HG03457 (cell line): Measurements from ENCODE around the gene IFT22.
"Not testable (repeated sequence)": the region's sequence is repeated elsewhere in the genome, so short reads cannot be mapped to it uniquely, and the experiment has no call there.

Experiments
- ATAC-seq: cut with Tn5 transposase; IDR thresholded peaks from one replicate; pipeline ENCODE4 v1.9.1; 2021; ENCODE audit warnings: moderate number of reproducible peaks; ENCODE audit not compliant: unreplicated experiment

Gene IFT22

GRCh38 chr7:101315336-101315735 lies 6.3 kb downstream of the IFT22 start:
- ATAC-seq, result no peak

DNA sequence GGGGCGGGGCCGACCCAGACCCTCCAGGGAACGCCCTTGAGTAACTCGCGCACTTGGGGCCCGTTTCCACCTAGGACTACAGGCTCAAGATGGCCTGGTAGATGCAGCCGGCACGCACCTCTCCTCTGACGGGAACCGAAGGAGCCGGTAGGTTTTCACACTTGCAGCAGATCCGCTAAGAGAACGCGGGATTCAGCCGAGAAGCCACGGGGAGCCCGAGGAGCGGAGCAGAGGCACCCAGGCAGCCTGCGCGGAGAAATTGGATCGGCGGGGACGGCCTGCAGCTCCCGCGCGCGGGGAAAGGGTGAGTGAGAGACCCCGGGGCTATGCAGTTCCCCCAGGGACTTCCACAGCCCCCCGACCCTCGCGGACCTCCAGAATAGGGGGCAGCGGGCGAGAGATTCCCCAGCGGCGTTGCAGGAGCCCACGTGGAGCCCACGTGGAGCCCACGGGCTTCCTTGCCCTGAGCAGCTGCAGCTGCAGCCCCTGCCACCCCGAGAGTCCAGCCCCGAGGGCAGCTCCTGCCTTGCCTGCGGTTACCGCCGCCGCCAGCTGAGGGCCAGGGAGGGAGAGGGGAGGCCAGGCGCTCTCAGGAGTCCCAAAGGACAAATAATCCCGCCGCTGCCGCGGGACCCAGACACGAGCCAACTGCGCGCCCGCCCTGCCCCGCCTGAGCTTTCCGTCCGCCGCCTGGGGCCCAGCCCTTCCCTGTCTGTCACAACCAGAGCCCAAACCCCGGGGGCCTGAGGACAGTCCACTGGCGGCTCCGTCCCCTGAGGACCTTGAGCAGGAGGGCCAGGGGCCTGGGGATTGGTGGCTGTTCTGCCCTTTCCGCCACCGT lies 13.1 kb downstream of the IFT22 start:
- no peak for ATAC-seq

DNA sequence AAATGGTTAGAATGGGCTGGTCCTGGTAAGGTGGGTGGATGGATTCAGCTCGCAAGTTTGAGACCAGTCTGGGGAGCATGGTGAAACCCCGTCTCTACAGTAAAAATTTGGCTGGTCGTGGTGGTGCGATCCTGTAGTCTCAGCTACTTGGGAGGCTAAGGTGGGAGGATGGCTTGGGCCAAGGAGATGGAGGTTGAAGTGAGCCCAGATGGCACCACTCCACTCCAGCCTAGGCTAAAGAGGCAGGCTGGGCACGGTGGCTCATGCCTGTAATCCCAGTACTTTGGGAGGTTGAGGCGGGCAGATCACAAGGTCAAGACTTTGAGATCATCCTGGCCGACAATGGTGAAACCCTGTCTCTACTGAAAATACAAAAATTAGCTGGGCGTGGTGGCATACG lies 15.3 kb downstream of the IFT22 start:
- no peak for ATAC-seq

DNA sequence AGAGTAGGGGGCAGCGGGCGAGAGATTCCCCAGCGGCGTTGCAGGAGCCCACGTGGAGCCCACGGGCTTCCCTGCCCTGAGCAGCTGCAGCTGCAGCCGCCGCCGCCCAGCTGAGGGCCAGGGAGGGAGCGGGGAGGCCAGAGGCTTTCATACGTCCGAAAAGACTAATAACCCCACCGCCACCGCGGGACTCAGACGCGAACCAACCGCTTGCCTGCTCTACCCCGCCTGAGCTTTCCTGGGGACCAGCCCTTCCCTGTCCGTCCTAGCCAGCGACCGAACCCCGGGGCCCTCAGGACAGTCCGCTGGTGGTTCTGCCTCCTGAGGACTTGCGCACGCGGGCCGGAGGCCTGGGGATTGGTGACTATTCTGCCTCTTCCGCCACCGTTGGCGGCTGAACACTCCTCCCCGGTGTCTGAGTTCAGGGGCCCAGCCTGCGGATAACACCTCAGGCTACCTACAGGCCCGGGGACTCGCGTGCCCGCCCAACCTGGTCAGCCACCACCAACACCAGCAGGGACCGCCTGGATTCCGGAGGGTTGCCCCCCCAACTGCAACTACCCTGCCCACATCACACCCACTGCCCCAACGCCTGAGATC lies 18.4 kb downstream of the IFT22 start:
- no peak for ATAC-seq

DNA sequence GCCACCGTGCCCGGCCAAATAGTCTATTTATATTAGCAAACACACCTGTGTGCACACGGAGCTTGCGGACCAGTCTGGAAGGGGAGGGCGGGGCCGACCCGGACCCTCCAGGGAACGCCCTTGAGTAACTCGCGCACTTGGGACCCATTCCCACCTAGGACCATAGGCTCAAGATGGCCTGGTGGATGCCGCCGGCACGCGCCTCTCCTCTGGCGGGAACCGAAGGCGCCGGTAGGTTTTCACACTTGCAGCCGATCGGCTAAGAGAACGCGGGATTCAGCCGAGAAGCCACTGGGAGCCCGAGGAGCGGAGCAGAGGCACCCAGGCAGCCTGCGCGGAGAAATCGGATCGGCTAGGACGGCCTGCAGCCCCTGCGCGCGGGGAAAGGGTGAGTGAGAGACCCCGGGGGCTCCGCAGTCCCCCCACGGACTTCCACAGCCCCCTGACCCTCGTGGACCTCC lies 18.9 kb downstream of the IFT22 start:
- ATAC-seq, result no peak

DNA sequence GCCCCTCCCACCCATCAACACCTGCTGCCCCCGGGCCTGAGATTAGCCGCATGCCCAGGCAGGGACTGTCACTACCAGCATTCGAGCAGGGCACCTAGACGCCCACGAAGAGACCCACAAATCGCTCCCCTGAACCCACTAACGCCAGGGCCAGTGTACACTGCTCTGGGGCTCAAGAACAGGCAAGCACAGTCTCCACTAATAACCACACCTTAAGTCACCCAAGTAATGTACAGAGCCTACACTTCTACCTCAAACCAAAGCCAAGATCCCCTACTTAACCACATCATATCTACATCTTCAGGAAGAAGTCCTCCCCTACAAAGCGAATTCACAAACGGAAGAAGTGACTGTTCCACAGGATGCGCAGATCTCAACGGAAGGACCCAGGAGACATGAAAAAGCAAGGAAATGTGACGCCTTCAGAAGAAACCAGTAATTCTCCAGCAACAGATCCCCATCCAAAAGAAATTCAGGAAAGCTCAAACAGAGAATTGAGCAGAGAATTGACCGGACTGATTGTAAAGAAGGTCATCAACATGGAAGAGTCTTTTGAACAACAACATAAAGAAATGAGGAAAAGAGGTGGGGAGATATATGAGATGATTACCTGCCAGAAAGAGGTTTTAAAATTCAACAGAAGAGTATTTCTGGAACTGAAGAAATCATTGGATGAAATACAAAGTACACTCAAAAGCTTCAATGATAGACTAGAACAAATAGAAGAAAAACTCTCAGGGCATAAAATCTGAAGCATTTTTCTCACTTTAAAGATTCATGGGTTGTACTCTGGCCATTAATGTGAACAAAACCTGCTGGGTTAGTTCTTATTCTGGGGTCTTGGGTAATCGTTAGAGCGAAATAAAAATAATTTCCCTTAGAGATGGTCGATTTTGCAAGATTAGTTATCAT lies 20.9 kb downstream of the IFT22 start:
- no peak for ATAC-seq

- no peak for ATAC-seq
Observed at GRCh38 chr7:101299511-101300464, 21.8 kb downstream of the IFT22 start.

- ATAC-seq, result no peak
Observed at GRCh38 chr7:101294832-101295121, 26.8 kb downstream of the IFT22 start.

- ATAC-seq, result no peak
Observed at GRCh38 chr7:101294039-101294831, 27.4 kb downstream of the IFT22 start.

- not testable (repeated sequence) for ATAC-seq
Observed at GRCh38 chr7:101293069-101294021, 28.3 kb downstream of the IFT22 start.

- ATAC-seq, result not testable (repeated sequence)
Observed at GRCh38 chr7:101292566-101292965, 29.0 kb downstream of the IFT22 start.

GRCh38 chr7:101290186-101291037 lies 31.2 kb downstream of the IFT22 start:
- not testable (repeated sequence) for ATAC-seq

GRCh38 chr7:101289687-101290086 lies 31.9 kb downstream of the IFT22 start:
- not testable (repeated sequence) for ATAC-seq

DNA sequence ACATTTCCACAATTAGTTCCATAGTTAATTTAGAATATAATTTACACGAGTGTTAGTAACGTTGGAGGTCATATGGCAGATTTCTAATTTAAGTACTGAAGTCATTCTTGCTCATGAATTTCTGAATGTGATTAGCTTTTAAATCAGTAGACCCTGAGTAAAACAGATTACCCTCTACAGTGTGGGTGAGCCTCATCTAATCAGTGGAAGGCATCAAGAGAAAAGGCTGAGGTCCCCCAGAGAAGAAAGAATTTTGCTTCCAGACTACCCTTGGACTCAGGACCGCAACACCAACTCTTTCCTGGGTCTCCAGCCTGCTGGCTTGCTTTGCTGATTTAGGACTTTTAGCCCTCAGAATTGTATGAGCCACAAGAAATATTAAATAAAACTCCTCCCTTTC lies 33.2 kb downstream of the IFT22 start:
- ATAC-seq, result no peak

- ATAC-seq, result no peak
Observed at GRCh38 chr7:101287032-101287431, 34.6 kb downstream of the IFT22 start.

- not testable (repeated sequence) for ATAC-seq
Observed at GRCh38 chr7:101285880-101286279, 35.7 kb downstream of the IFT22 start.

DNA sequence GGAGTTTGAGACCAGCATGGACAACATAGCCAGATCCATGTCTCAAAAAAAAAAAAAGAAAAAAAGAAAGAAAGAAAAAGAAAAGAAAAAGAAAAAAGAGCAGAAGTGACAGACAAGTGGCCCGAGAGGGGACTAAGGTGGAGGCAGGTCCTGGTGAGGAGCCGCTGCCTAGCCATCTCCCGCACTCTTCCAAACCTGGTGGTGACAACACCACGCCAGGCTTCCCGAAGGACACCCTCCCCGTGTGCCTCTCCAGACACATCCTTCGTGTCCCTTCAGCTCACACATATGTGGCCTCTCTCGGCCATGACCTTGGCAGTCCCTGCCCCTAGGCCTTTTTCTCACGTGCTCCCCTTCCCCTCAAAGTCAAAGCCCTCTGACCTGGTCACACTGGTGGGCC lies 36.4 kb downstream of the IFT22 start:
- no peak for ATAC-seq

DNA sequence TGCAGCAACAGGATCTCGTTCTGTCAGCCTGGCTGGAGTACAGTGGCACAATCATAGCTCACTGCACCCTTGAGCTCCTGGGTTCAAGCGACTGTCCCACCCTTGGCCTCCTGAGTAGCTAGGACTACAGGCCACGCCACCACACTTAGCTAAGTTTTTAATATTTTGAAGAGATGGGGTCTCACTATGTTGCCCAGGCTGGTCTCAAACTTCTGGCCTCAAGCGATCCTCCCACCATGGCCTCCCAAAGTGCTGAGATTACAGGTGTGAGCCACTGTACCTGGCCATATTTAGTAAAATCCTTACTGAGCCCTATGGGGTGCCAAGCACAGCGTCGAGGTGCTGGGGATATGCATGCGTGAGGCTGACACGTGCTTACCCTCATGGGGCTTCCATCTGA lies 40.7 kb downstream of the IFT22 start:
- ATAC-seq, result not testable (repeated sequence)
